ENCODE measurements around the gene SHROOM4. TPM values are rescaled to one million over a fixed set of nuclear protein-coding genes. Genes with fewer than 3 reads are reported as not detected.

Gene SHROOM4
- total and polyA plus RNA-seq, 9 of the 15 experiments (the other 6 are each of a cell fraction or from before 2014, with no cell fraction given) = not detected

GRCh38 chrX:50726296-50726695 is 87.7 kb downstream of the SHROOM4 start (continued):
- no peak for TF ChIP-seq TSHZ1 (CRISPR knock-in tag; IDR thresholded peaks at IDR 0.05)

- ChIA-PET POLR2A (no interaction called here), CTCF (ENCODE audit: low intra/inter-chr PET ratio) (no interaction called here)
- no peak for DNase-seq (ENCODE audit: extremely low read depth in 1 of 4, low spot score in 3 of 4)
- Histone ChIP-seq H3K36me3 (ENCODE audit: control insufficient read depth, insufficient read depth, low read length) (no peaks in the 10 kb centered on the region), H3K79me2 (ENCODE audit: control insufficient read depth, insufficient read depth, low read length) (no peaks in the 10 kb centered on the region), H3K27ac (ENCODE audit: extremely low read depth, low read depth, low read length) (no peak overlapping the region), H4K20me1 (replicated peaks; ENCODE audit: control insufficient read depth, insufficient read depth, low read length) (no peaks in the 10 kb centered on the region), H3K9me1 (ENCODE audit: control insufficient read depth, insufficient read depth, low read length) (no peaks in the 10 kb centered on the region), H3K9ac (ENCODE audit: insufficient read depth in 1 of 2, low read depth in 2 of 2, low read length in 2 of 2) (no peak overlapping the region), H3K27me3 (ENCODE audit: control insufficient read depth in 2 of 2, insufficient read depth in 2 of 2, low read length in 2 of 2) (no peaks in the 10 kb centered on the region), H3K4me2 (ENCODE audit: insufficient read depth, low read length) (no peak overlapping the region), H3K4me1 (replicated peaks in 1 of 2; ENCODE audit: control insufficient read depth in 2 of 2, insufficient read depth in 2 of 2, low read length in 2 of 2) (no peaks in the 10 kb centered on the region), H3K4me3 (no peak overlapping the region), H3K9me3 (replicated peaks; ENCODE audit: control insufficient read depth, insufficient read depth, low read depth, low read length) (no peaks in the 10 kb centered on the region), H2AFZ (ENCODE audit: low read depth, low read length) (no peak overlapping the region)
- no TSS peak for BruUV-seq (replicated peaks)
- TF ChIP-seq HBP1 (CRISPR knock-in tag; IDR thresholded peaks at IDR 0.05) (no peak), KLF16 (IDR thresholded peaks at IDR 0.05) (no peak), MAFK (IDR thresholded peaks at IDR 0.05; ENCODE audit: low read length) (no peak), FOXJ3 (CRISPR knock-in tag; IDR thresholded peaks at IDR 0.05) (no peak), IRF1 (CRISPR knock-in tag; IDR thresholded peaks at IDR 0.05; ENCODE audit: borderline replicate concordance) (no peak)
- ATAC-seq = no peak
- in situ Hi-C loops (cut with MboI) (no loop called here), intact Hi-C loops (cut with micrococcal nuclease) (no loop called here)
- FAIRE-seq = no peak
- WGBS (ENCODE audit: insufficient coverage, low coverage, missing lambda C conversion rate) = 0% methylated on average over 5 of the region's 5 CpGs
Measured at GRCh38 chrX:50725310-50725709, 88.7 kb downstream of the SHROOM4 start.

Data from K562 (cell line).